Sciatic nerve (tissue), 2 donors: ENCODE data around the gene EN1. TPM values are rescaled to one million over a fixed set of nuclear protein-coding genes. Genes with fewer than 3 reads are reported as not detected.

Experiments used
- ATAC-seq: fragments of 200-7000 bp; cut with Tn5 transposase; one replicate; pipeline ENCODE4 v1.9.1; 2020; ENCODE audit warnings: mild to moderate bottlenecking, moderate library complexity
- DNase-seq: peaks from one replicate; pipeline ENCODE4 v3.0.0-alpha.2; 2020; ENCODE audit warnings: low spot score
- intact Hi-C: fragments of 100-400 bp; cut with DNase I; formaldehyde crosslinking; loops from one replicate; pipeline ENCODE4 v1.14.2; 2022
- total RNA-seq: library from RNA; stranded (reverse); fragmentation: NEBNext Ultra II Directional; extraction: Animal tissue kit (Norgen Biotek cat#: 25700); gene quantifications from one replicate; pipeline ENCODE4 v1.2.1, GENCODE V29; 2021
- donor health status: DM: no; HTN: no; CAD: no.
- donor health status: DM: no; HTN: no; CAD: no.

EN1 gene
- total RNA-seq, 1 donor from 2014 or later: not detected

- DNase-seq: no peak
- no peak for ATAC-seq
- intact Hi-C loops: no loop called here
Observed at GRCh38 chr2:118846442-118846952, 951 bp downstream of the EN1 start.

- DNase-seq: no peak
- intact Hi-C loops: no loop called here
- no peak for ATAC-seq
Observed at GRCh38 chr2:118845522-118846441, 1.7 kb downstream of the EN1 start.

DNA sequence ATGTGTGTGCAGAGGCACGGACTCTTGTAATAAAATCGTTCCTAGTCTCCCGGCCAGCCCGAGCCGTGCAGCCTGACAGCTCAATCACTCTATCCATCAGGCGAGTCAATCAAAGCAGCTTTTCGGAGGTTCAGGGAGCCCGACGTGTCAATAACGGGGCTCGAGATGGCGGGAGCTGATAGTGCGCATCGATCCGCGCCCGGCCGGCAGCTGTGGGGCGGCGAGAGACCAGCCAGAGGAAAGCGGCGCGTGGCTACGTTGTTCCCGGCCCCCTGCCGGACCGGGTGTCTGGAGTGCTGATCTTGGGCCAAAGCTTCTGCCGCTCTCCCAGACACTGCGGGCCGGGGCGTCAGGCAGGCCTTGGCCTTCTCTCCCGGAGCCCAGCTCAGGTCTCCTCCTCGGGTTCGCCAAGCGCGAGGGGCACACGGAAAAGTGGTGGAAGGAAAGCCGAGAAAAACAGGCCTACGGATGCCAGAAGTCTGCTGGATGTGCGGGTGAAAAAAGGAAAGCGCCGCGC, 2.4 kb downstream of the EN1 start:
- no peak for DNase-seq
- ATAC-seq: no peak
- intact Hi-C loops: no loop called here

DNA sequence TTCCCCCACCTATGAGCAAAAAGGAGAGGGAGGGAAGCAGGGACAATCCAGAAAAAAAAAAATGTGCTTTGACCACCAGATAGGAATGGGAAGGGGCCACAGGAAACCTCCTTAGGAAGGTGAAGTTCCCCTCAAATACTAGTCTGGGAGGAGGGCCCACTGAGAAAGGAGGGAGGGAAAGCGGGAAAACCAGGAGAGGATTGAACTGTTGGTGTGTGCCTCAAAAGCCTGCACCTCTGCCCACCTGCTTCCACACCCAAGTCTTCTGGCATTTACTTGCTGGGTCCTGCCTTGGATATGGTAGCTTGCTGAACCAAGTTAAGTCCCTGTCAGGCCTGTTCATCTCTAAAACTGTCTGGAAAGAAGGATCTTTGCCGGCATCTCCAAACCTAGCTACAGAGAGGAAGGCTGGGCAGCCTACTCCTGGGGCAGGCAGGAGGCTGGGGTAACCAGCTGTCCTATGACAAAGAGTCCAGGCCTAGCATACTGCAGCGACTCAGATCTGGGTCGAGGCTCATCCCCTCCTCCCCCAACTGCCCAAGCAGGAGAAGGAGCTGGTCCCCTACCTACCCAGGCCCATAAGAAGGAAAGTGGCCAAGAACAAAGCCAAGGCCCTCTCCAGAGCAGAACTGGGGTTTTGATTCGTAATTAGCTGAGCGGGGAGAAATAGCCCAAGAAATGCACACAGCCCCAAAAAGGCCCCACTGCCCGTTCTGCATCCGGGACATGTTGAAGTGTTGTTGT, 3.0 kb downstream of the EN1 start:
- DNase-seq: no peak
- intact Hi-C loops: no loop called here
- no peak for ATAC-seq

- ATAC-seq: no peak
- intact Hi-C loops: no loop called here
- DNase-seq: no peak
Observed at GRCh38 chr2:118843483-118844132, 3.8 kb downstream of the EN1 start.

DNA sequence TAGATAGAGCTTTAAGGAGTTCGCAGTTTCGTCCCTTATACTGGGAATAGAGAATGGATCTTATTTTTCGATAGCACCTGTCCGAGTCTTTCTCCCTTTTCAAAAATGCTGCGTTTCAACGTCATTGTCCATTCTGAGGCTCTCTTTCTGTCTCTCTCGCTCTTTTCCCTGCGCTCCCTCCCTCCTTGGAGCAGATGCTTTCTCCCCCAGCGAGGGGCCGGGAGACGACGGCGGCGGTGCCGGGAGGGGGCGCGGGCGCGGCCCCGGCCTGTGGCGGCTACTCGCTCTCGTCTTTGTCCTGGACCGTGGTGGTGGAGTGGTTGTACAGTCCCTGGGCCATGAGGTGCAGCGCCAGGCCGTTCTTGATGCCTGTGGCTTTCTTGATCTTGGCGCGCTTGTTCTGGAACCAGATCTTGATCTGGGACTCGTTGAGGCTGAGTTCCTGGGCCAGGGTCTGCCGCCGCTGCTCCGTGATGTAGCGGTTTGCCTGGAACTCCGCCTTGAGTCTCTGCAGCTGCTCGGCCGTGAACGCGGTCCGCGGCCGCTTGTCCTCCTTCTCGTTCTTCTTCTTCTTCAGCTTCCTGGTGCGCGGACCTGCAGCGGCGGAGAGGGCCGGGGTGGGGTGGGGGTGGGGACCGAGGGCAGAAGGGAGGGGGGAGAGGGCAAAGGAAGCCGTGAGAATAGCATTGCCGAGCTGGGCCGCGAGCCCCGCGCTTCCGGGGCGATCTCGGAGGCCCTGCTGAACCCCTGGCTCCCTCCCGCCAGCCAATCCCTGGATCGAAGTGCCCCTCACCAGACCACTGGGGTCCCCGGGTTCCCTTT, 4.6 kb downstream of the EN1 start:
- intact Hi-C loops: no loop called here
- no peak for ATAC-seq
- no peak for DNase-seq

GRCh38 chr2:118841828-118842461, 5.5 kb downstream of the EN1 start:
- intact Hi-C loops: no loop called here
- DNase-seq: no peak
- no peak for ATAC-seq

DNA sequence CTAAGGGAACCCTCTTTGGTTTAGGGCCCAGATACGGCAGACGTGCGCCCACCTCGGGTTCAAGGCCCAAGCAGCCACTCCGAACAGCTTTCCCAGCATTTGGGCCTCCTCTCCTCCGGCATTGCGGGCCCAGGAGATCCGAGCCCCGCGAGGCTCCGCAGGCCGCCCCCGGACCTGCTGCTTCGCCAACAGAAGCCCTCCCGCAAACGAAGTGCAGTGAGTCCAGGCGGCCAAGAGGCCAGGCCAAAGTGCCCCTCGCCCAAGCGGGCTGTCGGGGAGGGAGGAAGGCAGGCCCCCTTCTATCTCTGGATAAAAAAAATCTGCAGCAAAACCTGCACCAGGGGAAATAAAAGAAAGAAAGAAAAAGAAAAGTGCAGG, 6.0 kb downstream of the EN1 start:
- no peak for DNase-seq
- no peak for ATAC-seq
- intact Hi-C loops: no loop called here

- DNase-seq: no peak
- intact Hi-C loops: no loop called here
- no peak for ATAC-seq
Observed at GRCh38 chr2:118838741-118839455, 8.6 kb downstream of the EN1 start.

DNA sequence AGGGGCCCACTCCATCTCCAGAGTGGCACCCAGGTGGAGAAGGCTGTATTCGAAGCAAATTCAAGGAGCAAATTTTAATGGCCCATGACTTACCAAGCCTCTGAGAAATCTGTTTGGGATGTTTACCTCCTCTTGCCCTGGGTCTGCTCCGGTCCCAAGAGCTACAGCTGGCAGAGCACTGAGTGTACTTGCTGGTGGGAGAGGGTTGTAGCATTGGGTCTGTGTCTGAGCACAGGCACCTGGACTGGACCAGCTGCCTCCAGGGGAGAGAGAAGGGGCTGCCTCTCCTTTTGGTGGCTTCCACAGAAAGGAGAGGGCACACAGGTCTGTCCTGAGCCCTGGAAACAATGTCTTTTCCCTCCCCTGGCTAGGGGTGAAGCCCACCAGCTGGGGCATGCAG, 9.8 kb downstream of the EN1 start:
- no peak for ATAC-seq
- intact Hi-C loops: no loop called here
- no peak for DNase-seq

- intact Hi-C loops: no loop called here
- no peak for DNase-seq
- no peak for ATAC-seq
Observed at GRCh38 chr2:118837067-118837466, 10.4 kb downstream of the EN1 start.

- ATAC-seq: no peak
- intact Hi-C loops: no loop called here
- no peak for DNase-seq
Observed at GRCh38 chr2:118836411-118836930, 11.0 kb downstream of the EN1 start.

GRCh38 chr2:118835746-118836410, 11.6 kb downstream of the EN1 start:
- DNase-seq: no peak
- intact Hi-C loops: no loop called here
- no peak for ATAC-seq

DNA sequence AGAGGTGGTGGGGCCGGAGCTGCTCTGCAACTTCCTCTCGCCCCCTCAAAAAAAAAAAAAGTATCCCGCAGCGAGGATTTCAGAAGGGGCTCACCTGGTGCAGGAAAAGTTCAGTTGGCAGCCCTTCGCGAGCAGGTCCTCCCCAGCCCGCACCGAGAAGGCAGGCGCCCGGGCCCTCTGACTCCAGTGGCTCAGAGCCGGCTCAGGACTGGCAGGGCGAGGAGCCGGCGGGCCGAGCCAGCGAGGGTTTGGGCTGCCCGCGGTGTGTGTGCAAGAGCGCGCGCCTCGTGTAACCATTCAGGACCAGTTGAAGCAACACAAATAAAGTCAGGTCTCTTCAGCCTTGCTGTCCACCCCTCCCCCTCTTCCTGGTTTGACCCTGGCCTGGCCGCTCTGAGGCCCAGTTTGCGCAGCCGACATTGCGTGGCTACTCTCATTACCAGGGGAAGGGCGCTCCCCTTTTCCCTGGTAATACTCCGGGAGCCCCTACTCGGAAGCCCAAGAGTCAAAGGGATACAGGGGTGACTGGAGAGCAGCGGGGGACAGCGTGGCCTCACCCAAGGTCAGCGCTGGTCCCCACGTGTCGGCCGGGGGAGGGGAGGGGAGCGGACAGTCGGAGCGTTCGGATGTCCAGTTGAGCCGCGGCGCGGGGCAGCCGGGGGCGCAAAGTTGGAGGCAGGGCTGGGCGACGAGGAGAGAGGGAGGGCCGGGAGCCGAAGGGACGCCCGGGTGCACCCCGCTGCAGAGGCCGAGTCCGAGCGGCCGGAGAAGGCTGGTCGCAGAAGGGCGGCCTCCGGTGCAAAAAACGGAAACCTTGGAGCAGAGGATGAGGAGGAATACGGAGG, 12.3 kb downstream of the EN1 start:
- intact Hi-C loops: no loop called here
- DNase-seq: no peak
- no peak for ATAC-seq

DNA sequence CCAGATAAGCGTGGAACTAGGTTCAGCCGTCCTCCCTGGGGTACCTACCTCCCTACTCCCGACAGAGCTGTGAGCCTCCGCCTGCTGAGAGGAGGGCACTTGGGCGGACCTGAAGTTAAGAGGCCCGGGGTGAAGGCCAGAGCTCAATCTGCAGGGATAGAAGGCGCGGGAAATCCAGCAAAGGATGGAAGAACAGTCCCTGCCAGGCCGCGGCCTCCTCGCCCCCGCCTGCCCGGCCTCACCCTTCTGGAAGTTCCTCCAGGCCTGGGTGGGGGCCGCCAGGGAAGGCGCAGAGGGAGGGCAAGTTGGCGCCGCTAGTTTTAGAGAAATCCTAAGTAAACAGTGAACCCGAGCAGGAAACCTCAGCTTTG, 13.0 kb downstream of the EN1 start:
- no peak for ATAC-seq
- DNase-seq: no peak
- intact Hi-C loops: no loop called here
